K562 (cell line): ENCODE measurements around the gene GSK3B. TPM values are rescaled to one million over a fixed set of nuclear protein-coding genes. Genes with fewer than 3 reads are reported as not detected.

Source experiments
- ATAC-seq: fragments of 200-7000 bp; cut with Tn5 transposase; 3 replicates; pipeline ENCODE4 v1.9.1; 2020; ENCODE audit warnings: moderate library complexity
- BruUV-seq: library from RNA; stranded (reverse); fragments of 400-500 nt; replicated peaks from 2 replicates; lab custom pipeline; 2021; lab: Mats Ljungman, UMichigan
- CTCF ChIA-PET: fragments of 300-600 bp; formaldehyde crosslinking; extraction: SDS; loops from one replicate; lab custom pipeline; 2021; ENCODE audit warnings: low intra/inter-chr PET ratio; lab: Yijun Ruan, JAX
- POLR2A ChIA-PET: fragments of 300-600, 350-650 bp; sonication (Branson Sonifier 250); formaldehyde crosslinking; extraction: SDS; loops from one replicate; lab custom pipeline; 2021; ENCODE audit warnings: antibody characterized with exemption, inconsistent platforms; lab: Yijun Ruan, JAX
- DNase-seq, 4 experiments: peaks; one replicate each; pipeline versions ENCODE4 v3.0.0 to v3.0.0-alpha.2; 2011 to 2018; ENCODE audit warnings: low spot score in 3 of 4, mixed read lengths in 3 of 4; ENCODE audit errors: extremely low read depth in 1 of 4
- FAIRE-seq: peaks from 2 replicates; lab custom pipeline; 2011; peaks lifted over from hg19 to GRCh38; lab: Jason Lieb, UNC
- H2AFZ ChIP-seq: 2 replicates; pipeline ENCODE4 v1.6.0; 2011; ENCODE audit warnings: low read depth, low read length, control low read depth, inconsistent platforms
- H3K27ac ChIP-seq: fragments of 200-600 bp; 3 replicates; pipeline ENCODE4 v1.8.0; 2011; ENCODE audit warnings: low read depth, mild to moderate bottlenecking, control low read depth, inconsistent platforms, low read length, moderate library complexity, mixed read lengths; ENCODE audit errors: extremely low read depth
- H3K27me3 ChIP-seq, 2 experiments: fragments of 300-600 bp in 1 of 2; 2 replicates in 1 of 2; 3 replicates in 1 of 2; pipeline versions ENCODE4 v1.6.0 to v1.8.0; 2011; ENCODE audit warnings: inconsistent platforms in 2 of 2, low read length in 2 of 2, mild to moderate bottlenecking in 1 of 2, mixed read lengths in 1 of 2, moderate library complexity in 1 of 2; ENCODE audit not compliant: control insufficient read depth in 2 of 2, insufficient read depth in 2 of 2
- H3K36me3 ChIP-seq: fragments of 300-600 bp; 3 replicates; pipeline ENCODE4 v1.8.0; 2011; ENCODE audit warnings: mild to moderate bottlenecking, low read length, inconsistent platforms; ENCODE audit not compliant: control insufficient read depth, insufficient read depth
- H3K4me1 ChIP-seq, 2 experiments: fragments of 200-600 bp in 1 of 2; replicated peaks in 1 of 2; 2 replicates in 1 of 2; 3 replicates in 1 of 2; pipeline versions ENCODE4 v1.5.1 to v1.8.0; 2011; ENCODE audit warnings: inconsistent platforms in 2 of 2, low read length in 2 of 2, mild to moderate bottlenecking in 1 of 2, mixed read lengths in 1 of 2, moderate library complexity in 1 of 2; ENCODE audit not compliant: control insufficient read depth in 2 of 2, insufficient read depth in 2 of 2
- H3K4me2 ChIP-seq: 2 replicates; pipeline ENCODE4 v1.6.1; 2011; ENCODE audit warnings: low read length, control low read depth, inconsistent platforms, mixed read lengths; ENCODE audit not compliant: insufficient read depth
- H3K4me3 ChIP-seq: fragments of 200-600 bp; sonication (generic), shearing (Covaris generic); 2 replicates; pipeline ENCODE4 v1.5.1; 2016; ENCODE audit warnings: control low read depth, inconsistent platforms
- H3K79me2 ChIP-seq: fragments of 200-600 bp; 3 replicates; pipeline ENCODE4 v1.8.0; 2011; ENCODE audit warnings: low read length, inconsistent platforms; ENCODE audit not compliant: control insufficient read depth, insufficient read depth
- H3K9ac ChIP-seq, 2 experiments: 2 replicates each; pipeline versions ENCODE4 v1.6.0 to v1.6.1; 2011; ENCODE audit warnings: low read depth in 2 of 2, low read length in 2 of 2, control low read depth in 1 of 2, inconsistent platforms in 1 of 2, mild to moderate bottlenecking in 1 of 2, mixed read lengths in 1 of 2; ENCODE audit not compliant: insufficient read depth in 1 of 2
- H3K9me1 ChIP-seq: one replicate; pipeline ENCODE4 v1.6.0; 2011; ENCODE audit warnings: inconsistent platforms, mild to moderate bottlenecking, low read length, moderate library complexity; ENCODE audit not compliant: control insufficient read depth, insufficient read depth
- H3K9me3 ChIP-seq: replicated peaks from 2 replicates; pipeline ENCODE4 v1.5.1; 2011; ENCODE audit warnings: low read depth, low read length, inconsistent platforms; ENCODE audit not compliant: control insufficient read depth, insufficient read depth
- H4K20me1 ChIP-seq: replicated peaks from 2 replicates; pipeline ENCODE4 v1.6.1; 2011; ENCODE audit warnings: low read length, inconsistent platforms, mixed read lengths; ENCODE audit not compliant: control insufficient read depth, insufficient read depth
- EP300 ChIP-seq: IDR thresholded peaks from 2 replicates; pipeline ENCODE4 v1.6.1; 2012; ENCODE audit warnings: low read length, improper control_type of control experiment
- ESRRA ChIP-seq: fragments of 450-650 bp; IDR thresholded peaks from 2 replicates; pipeline ENCODE4 v1.6.1; 2014; ENCODE audit warnings: low read depth, mild to moderate bottlenecking, moderate library complexity, borderline replicate concordance
- GTF2B ChIP-seq: IDR thresholded peaks from 2 replicates; pipeline ENCODE4 v1.6.1; 2011; ENCODE audit not compliant: insufficient read length; ENCODE audit errors: extremely low read depth
- MCM2 ChIP-seq: fragments of 450-650 bp; IDR thresholded peaks from 2 replicates; pipeline ENCODE4 v1.6.1; 2017; ENCODE audit warnings: low read depth, mild to moderate bottlenecking
- MCM7 ChIP-seq, 2 experiments: fragments of 450-650 bp; IDR thresholded peaks; 2 replicates each; pipeline ENCODE4 v1.6.1; 2016 to 2018
- MTA2 ChIP-seq: fragments of 450-650 bp; IDR thresholded peaks from 2 replicates; pipeline ENCODE4 v1.6.1; 2016; ENCODE audit warnings: low read depth
- NFIX ChIP-seq: fragments of 250-450 bp; sonication (Bioruptor Pico); IDR thresholded peaks from 2 replicates; pipeline ENCODE4 v1.4.0; 2020; ENCODE audit warnings: low read depth, mild to moderate bottlenecking, moderate library complexity
- PATZ1 ChIP-seq: fragments of 250-450 bp; sonication (Bioruptor Pico); IDR thresholded peaks from 2 replicates; pipeline ENCODE4 v1.5.0; 2020; ENCODE audit warnings: mild to moderate bottlenecking, borderline replicate concordance
- REST ChIP-seq, 2 experiments: fragments of 450-650 bp; formaldehyde crosslinking in 1 of 2; IDR thresholded peaks; 2 replicates each; pipeline versions ENCODE4 v1.4.0 to v1.6.1; 2014 to 2020; ENCODE audit warnings: mild to moderate bottlenecking in 2 of 2, borderline replicate concordance in 1 of 2, low read depth in 1 of 2
- ZKSCAN3 ChIP-seq: fragments of 250-450 bp; sonication (Bioruptor Pico); IDR thresholded peaks from 2 replicates; pipeline ENCODE4 v1.4.0; 2020
- ZNF384 ChIP-seq: IDR thresholded peaks from 2 replicates; pipeline ENCODE4 v1.6.1; 2012; ENCODE audit warnings: low read depth, low read length, improper control_type of control experiment
- ZNF511 ChIP-seq: sonication (generic); formaldehyde crosslinking; IDR thresholded peaks from 2 replicates; pipeline ENCODE4 v1.8.0; 2022; ENCODE audit warnings: mild to moderate bottlenecking, missing genetic modification reagents
- ZNF707 ChIP-seq: fragments of 250-450 bp; sonication (Bioruptor Pico); conservative IDR thresholded peaks from 2 replicates; pipeline ENCODE4 v1.8.0; 2022; ENCODE audit warnings: inconsistent platforms, mild to moderate bottlenecking, moderate library complexity
- in situ Hi-C: fragments of 300-500 bp; cut with MboI; formaldehyde crosslinking; loops from 4 replicates; pipeline ENCODE4 v1.15.0; 2018; ENCODE audit warnings: inconsistent platforms, mixed read lengths
- intact Hi-C: fragments of 100-400 bp; cut with micrococcal nuclease; formaldehyde crosslinking; loops from 2 replicates; pipeline ENCODE4 v1.14.2; 2022
- polyA plus RNA-seq, 8 experiments: library from polyadenylated mRNA; depleted of rRNA in 4 of 8; stranded (reverse) in 5 of 8; unstranded in 3 of 8; fragments of >200 nt; fragmentation: Nextera tagmentation in 2 of 8; fragmentation: Illumina TruSeq in 1 of 8; extraction: Ambion mirVana in 2 of 8; extraction: Trizol in 1 of 8; gene quantifications; 2 replicates each; pipeline versions ENCODE4 v1.2.1 to v1.2.3, GENCODE V29; 2011 to 2014; ENCODE audit warnings: inconsistent platforms in 1 of 8, missing spikeins in 1 of 8
- total RNA-seq, 7 experiments: library from RNA; depleted of rRNA in 6 of 7; stranded (reverse); fragments of >200 nt in 6 of 7; fragmentation: Illumina TruSeq in 2 of 7; extraction: Trizol in 2 of 7; gene quantifications; 2 replicates each; pipeline versions ENCODE4 v1.2.1 to v1.2.3, GENCODE V29; 2011 to 2021; ENCODE audit warnings: low replicate concordance in 1 of 7

GSK3B gene
- total and polyA plus RNA-seq, 9 of the 15 experiments (the other 6 are each of a cell fraction or from before 2014, with no cell fraction given): 4.7 to 25.0 (median 18.7) TPM

- Histone ChIP-seq H4K20me1 (no peaks in the 10 kb centered on the region), H3K4me3 (no peak overlapping the region), H3K36me3 (no peaks in the 10 kb centered on the region), H3K79me2 (peaks cover 66% of the 10 kb centered on the region), H2AFZ (no peak overlapping the region), H3K27ac (no peak overlapping the region), H3K9me1 (no peaks in the 10 kb centered on the region), H3K9me3 (no peaks in the 10 kb centered on the region; the same call in 1 of the 2 replicates), H3K9ac (no peak overlapping the region), H3K4me2 (no peak overlapping the region), H3K27me3 (no peaks in the 10 kb centered on the region), H3K4me1 (peaks cover 0 to 4% of the 10 kb centered on the region in 2 experiments; a peak in 1 of 5 replicates)
- BruUV-seq: no TSS peak
- in situ Hi-C loops (no loop called here), intact Hi-C loops (no loop called here)
- FAIRE-seq: no peak
- no peak for DNase-seq
- ChIA-PET POLR2A (no interaction called here), CTCF (no interaction called here)
- no peak for ATAC-seq
- no peak for TF ChIP-seq PATZ1 (CRISPR knock-in tag)
- TF ChIP-seq EP300: no peak
- TF ChIP-seq REST (IDR thresholded peaks at IDR 0.05; ENCODE audit: borderline replicate concordance): no peak
- TF ChIP-seq REST (CRISPR knock-in tag; IDR thresholded peaks at IDR 0.05; ENCODE audit: low read depth): no peak
- TF ChIP-seq MTA2: no peak
- no peak for TF ChIP-seq MCM7 (IDR thresholded peaks at IDR 0.05)
- no peak for TF ChIP-seq MCM2
- no peak for TF ChIP-seq NFIX
- no peak for TF ChIP-seq ZNF511 (CRISPR knock-in tag)
- TF ChIP-seq ZNF384: no peak
- no peak for TF ChIP-seq ZKSCAN3 (CRISPR knock-in tag)
- TF ChIP-seq ESRRA: no peak
- no peak for TF ChIP-seq GTF2B
- no peak for TF ChIP-seq ZNF707 (CRISPR knock-in tag)
Measured at GRCh38 chr3:120031561-120031960, 62.7 kb downstream of the GSK3B start.
